Mammary epithelial cell (primary cell): ENCODE measurements around the gene SGTA.

Experiments used
- EZH2 ChIP-seq: IDR thresholded peaks from 2 replicates; pipeline ENCODE4 v1.6.1; 2012; ENCODE audit warnings: low read length, inconsistent platforms, borderline replicate concordance
- TF ChIP-seq, protein P1 (sequence below), 2 donors: IDR thresholded peaks in 1 of 2; conservative IDR thresholded peaks in 1 of 2; 2 replicates each; pipeline ENCODE4 v1.5.1; 2011 to 2012; ENCODE audit warnings: inconsistent platforms in 2 of 2, low read length in 2 of 2, mild to moderate bottlenecking in 2 of 2, control low read depth in 1 of 2, low read depth in 1 of 2; ENCODE audit not compliant: insufficient read depth in 1 of 2; ENCODE audit errors: extremely low read depth in 1 of 2

DNA sequence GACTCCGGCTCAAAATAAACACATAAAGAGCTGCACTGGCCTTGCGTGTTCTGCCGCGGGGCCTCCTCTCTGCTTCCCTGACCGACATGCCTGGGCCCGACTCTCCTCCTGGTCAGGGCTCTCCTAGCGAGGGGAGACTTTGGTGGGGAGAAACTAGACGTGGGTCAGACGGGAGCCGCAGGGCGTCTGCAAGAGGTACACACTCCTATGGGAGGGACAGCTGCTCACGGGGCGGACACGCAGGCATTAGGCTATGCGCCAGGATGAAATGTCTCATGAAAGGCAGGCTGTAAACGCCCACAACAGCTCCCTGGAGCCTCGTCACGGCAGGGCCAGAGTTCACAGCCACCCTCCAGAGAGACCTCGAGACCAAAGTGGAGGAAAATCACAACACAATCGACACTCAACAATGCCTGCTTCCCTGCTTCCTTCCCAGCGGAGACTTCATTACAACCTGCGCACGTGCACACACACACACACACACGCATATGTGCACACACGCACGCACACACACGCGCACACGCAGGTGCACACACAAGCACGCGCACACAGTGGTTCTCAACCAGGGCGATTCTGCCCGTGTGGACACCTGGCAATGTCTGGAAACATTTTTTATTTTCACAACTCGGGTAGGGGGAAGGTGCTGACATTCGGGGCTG lies 49.0 kb downstream of the SGTA start:
- TF ChIP-seq, protein P1, sequence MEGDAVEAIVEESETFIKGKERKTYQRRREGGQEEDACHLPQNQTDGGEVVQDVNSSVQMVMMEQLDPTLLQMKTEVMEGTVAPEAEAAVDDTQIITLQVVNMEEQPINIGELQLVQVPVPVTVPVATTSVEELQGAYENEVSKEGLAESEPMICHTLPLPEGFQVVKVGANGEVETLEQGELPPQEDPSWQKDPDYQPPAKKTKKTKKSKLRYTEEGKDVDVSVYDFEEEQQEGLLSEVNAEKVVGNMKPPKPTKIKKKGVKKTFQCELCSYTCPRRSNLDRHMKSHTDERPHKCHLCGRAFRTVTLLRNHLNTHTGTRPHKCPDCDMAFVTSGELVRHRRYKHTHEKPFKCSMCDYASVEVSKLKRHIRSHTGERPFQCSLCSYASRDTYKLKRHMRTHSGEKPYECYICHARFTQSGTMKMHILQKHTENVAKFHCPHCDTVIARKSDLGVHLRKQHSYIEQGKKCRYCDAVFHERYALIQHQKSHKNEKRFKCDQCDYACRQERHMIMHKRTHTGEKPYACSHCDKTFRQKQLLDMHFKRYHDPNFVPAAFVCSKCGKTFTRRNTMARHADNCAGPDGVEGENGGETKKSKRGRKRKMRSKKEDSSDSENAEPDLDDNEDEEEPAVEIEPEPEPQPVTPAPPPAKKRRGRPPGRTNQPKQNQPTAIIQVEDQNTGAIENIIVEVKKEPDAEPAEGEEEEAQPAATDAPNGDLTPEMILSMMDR (conservative IDR thresholded peaks at IDR 0.05 in 1 of 2, IDR thresholded peaks at IDR 0.05 in 1 of 2; ENCODE audit: extremely low read depth in 1 of 2, insufficient read depth in 1 of 2, low read depth in 1 of 2, low read length in 2 of 2): no peak
- TF ChIP-seq EZH2: no peak
